Stomach (tissue), 9 donors: Measurements from ENCODE around the gene GPR62. TPM values are rescaled to one million over a fixed set of nuclear protein-coding genes. Genes with fewer than 3 reads are reported as not detected.

Experiments used
- DNase-seq, 2 donors: peaks; one replicate each; pipeline versions ENCODE4 v3.0.0 to v3.0.0-alpha.2; 2013 to 2019
- H3K27ac ChIP-seq, 5 donors: fragments of 200-600 bp in 4 of 5; sonication (generic) in 4 of 5; one replicate each; pipeline ENCODE4 v1.5.1; 2013 to 2019; ENCODE audit warnings: mild to moderate bottlenecking in 1 of 5, moderate library complexity in 1 of 5
- H3K27me3 ChIP-seq, 3 donors: fragments of 200-600 bp; sonication (generic); one replicate each; pipeline ENCODE4 v1.5.1; 2017 to 2019; ENCODE audit warnings: mixed run types in 1 of 3
- H3K36me3 ChIP-seq, 4 donors: fragments of 200-600 bp; sonication (generic); 1 replicate in 3 of 4; 2 replicates in 1 of 4; pipeline ENCODE4 v1.5.1; 2016 to 2019
- H3K4me1 ChIP-seq, 4 donors: fragments of 200-600 bp; sonication (generic); one replicate each; pipeline ENCODE4 v1.5.1; 2016 to 2019
- H3K4me3 ChIP-seq, 4 donors: fragments of 200-600 bp; sonication (generic) in 3 of 4; one replicate each; pipeline ENCODE4 v1.5.1; 2016 to 2019; ENCODE audit warnings: mild to moderate bottlenecking in 1 of 4
- H3K9me3 ChIP-seq, 4 donors: fragments of 200-600 bp; sonication (generic); one replicate each; pipeline ENCODE4 v1.5.1; 2016 to 2019
- CTCF ChIP-seq, 7 experiments: fragments of 450-650 bp in 4 of 7; fragments of 200-600 bp in 3 of 7; sonication (generic) in 3 of 7; IDR thresholded peaks; one replicate each; pipeline ENCODE4 v1.5.1; 2016 to 2019; ENCODE audit warnings: antibody characterized with exemption in 7 of 7, control low read depth in 2 of 7, mild to moderate bottlenecking in 1 of 7
- EP300 ChIP-seq: sonication (generic); formaldehyde crosslinking; IDR thresholded peaks from one replicate; pipeline ENCODE4 v1.6.1; 2017; ENCODE audit warnings: antibody characterized with exemption
- POLR2A ChIP-seq, 4 donors: fragments of 450-650 bp; IDR thresholded peaks; one replicate each; pipeline ENCODE4 v1.6.1; 2016; ENCODE audit warnings: antibody characterized with exemption in 4 of 4, control low read depth in 2 of 4, mild to moderate bottlenecking in 1 of 4, moderate library complexity in 1 of 4
- POLR2AphosphoS5 ChIP-seq, 3 donors: sonication (generic); formaldehyde crosslinking; IDR thresholded peaks; one replicate each; pipeline ENCODE4 v1.6.1; 2016; ENCODE audit warnings: antibody characterized with exemption in 3 of 3
- WGBS, 5 donors: extraction: QIAGEN DNeasy Blood & Tissue Kit in 3 of 5; methylation state at CpG; one replicate each; pipeline versions ENCODE4 v1.1.5 to v1.1.7; 2013 to 2018; 5-methylcytosine and 5-hydroxymethylcytosine counted together
- intact Hi-C: fragments of 100-400 bp; cut with DNase I; formaldehyde crosslinking; loops from one replicate; pipeline ENCODE4 v1.15.1; 2023; ENCODE audit warnings: low total_unique reads
- polyA plus RNA-seq, 3 donors: library from polyadenylated mRNA; stranded (reverse); fragments of 200-250 nt; gene quantifications; one replicate each; pipeline ENCODE4 v1.2.3, GENCODE V29; 2013
- small RNA-seq, 4 donors: library from RNA; depleted of rRNA; stranded (forward); fragments of <200 nt; gene quantifications; one replicate each; pipeline ENCODE3, GENCODE V24; 2016
- total RNA-seq, 5 donors: library from RNA; depleted of rRNA; stranded (reverse); fragments of >200 nt; gene quantifications; one replicate each; pipeline versions ENCODE4 v1.1.0 to v1.2.3, GENCODE V29; 2014 to 2016
- donor health status: healthy with polysubstance abuse.
- donor health status: Bipolar disorder and iron deficiency.
- donor health status: healthy.

The GPR62 gene
- total and polyA plus RNA-seq, 8 donors: 0.25 TPM; not detected in 7

GRCh38 chr3:52004906-52005395 is 49.8 kb downstream of the GPR62 start:
- Histone ChIP-seq H3K4me1 (peaks cover 20 to 24% (median 22%) of the 10 kb centered on the region in 4 donors), H3K36me3 (no peaks in the 10 kb centered on the region), H3K27ac (peak overlapping the region in 2 of 5 donors; percentile 36 to 49), H3K9me3 (no peaks in the 10 kb centered on the region), H3K27me3 (no peaks in the 10 kb centered on the region), H3K4me3 (no peak overlapping the region)
- DNase-seq: no peak
- 82 to 100% (median 93%) methylated on average over 2 to 4 of the region's 4 CpGs for WGBS, 5 donors
- no peak for TF ChIP-seq CTCF (IDR thresholded peaks at IDR 0.05)
- no peak for TF ChIP-seq EP300
- no peak for TF ChIP-seq POLR2AphosphoS5 (IDR thresholded peaks at IDR 0.05)
- TF ChIP-seq POLR2A (IDR thresholded peaks at IDR 0.05): no peak
- intact Hi-C loops: loop anchor here (5.0 kb wide), 2 partner anchors 117 to 137 kb away; no protein-coding TSS in a partner anchor

- Histone ChIP-seq H3K4me3 (no peak overlapping the region), H3K9me3 (no peaks in the 10 kb centered on the region), H3K27me3 (no peaks in the 10 kb centered on the region), H3K36me3 (no peaks in the 10 kb centered on the region), H3K27ac (peak overlapping the region in 3 of 5 donors; percentile 26 to 49 (median 36)), H3K4me1 (peaks cover 20 to 24% (median 22%) of the 10 kb centered on the region in 4 donors)
- DNase-seq: peak; percentile 52 to 88
- intact Hi-C loops: no loop called here
- 6 to 12% (median 9%) methylated on average over 14 to 15 of the region's 15 CpGs for WGBS, 5 donors
- TF ChIP-seq EP300: no peak
- TF ChIP-seq POLR2A (IDR thresholded peaks at IDR 0.05): no peak
- TF ChIP-seq CTCF (IDR thresholded peaks at IDR 0.05): no peak
- TF ChIP-seq POLR2AphosphoS5 (IDR thresholded peaks at IDR 0.05): peak in 1 of 3 donors; percentile 12
Observed at GRCh38 chr3:52005571-52005986, 50.4 kb downstream of the GPR62 start.

GRCh38 chr3:52006017-52006819 is 51.0 kb downstream of the GPR62 start:
- intact Hi-C loops: no loop called here

GRCh38 chr3:52006820-52007133 is 51.6 kb downstream of the GPR62 start:
- Histone ChIP-seq H3K27ac (no peak overlapping the region), H3K9me3 (no peaks in the 10 kb centered on the region), H3K27me3 (no peaks in the 10 kb centered on the region), H3K36me3 (no peaks in the 10 kb centered on the region), H3K4me3 (no peak overlapping the region), H3K4me1 (peaks cover 15 to 19% (median 16%) of the 10 kb centered on the region in 4 donors)
- TF ChIP-seq EP300 (no peak), CTCF (IDR thresholded peaks at IDR 0.05) (no peak), POLR2AphosphoS5 (IDR thresholded peaks at IDR 0.05) (no peak), POLR2A (IDR thresholded peaks at IDR 0.05) (no peak)
- intact Hi-C loops: no loop called here
- no peak for DNase-seq
- WGBS, 5 donors: 87 to 92% (median 88%) methylated on average over 5 to 6 of the region's 6 CpGs

More at GRCh38 chr3:52006017-52006819, 51.0 kb downstream of the GPR62 start:
- Histone ChIP-seq H3K27ac (peak overlapping the region in 3 of 5 donors; percentile 26 to 49 (median 36)), H3K4me3 (no peak overlapping the region), H3K36me3 (no peaks in the 10 kb centered on the region), H3K4me1 (peaks cover 20 to 24% (median 21%) of the 10 kb centered on the region in 4 donors), H3K9me3 (no peaks in the 10 kb centered on the region), H3K27me3 (no peaks in the 10 kb centered on the region)
- 50 to 69% (median 62%) methylated on average over 5 to 8 of the region's 8 CpGs for WGBS, 5 donors
- no peak for DNase-seq
- no peak for TF ChIP-seq CTCF (IDR thresholded peaks at IDR 0.05)
- no peak for TF ChIP-seq EP300
- TF ChIP-seq POLR2A (IDR thresholded peaks at IDR 0.05): no peak
- no peak for TF ChIP-seq POLR2AphosphoS5 (IDR thresholded peaks at IDR 0.05)

Small RNAs within 50 kb of the gene (small RNA-seq; reads per million reads assigned to genes)
- 0 reads per million in 4 donors for gene AC115284.1

Other genes with a start within 250 kb of the GPR62 start
- gene GRM2, start 248.3 kb upstream of the GPR62 start, total RNA-seq: under 1 TPM in 2 of 5 donors, not detected in 3; 0.37 to 0.58 TPM
- under 1 TPM in 2 of 3 donors, not detected in 1; 0.06 to 0.15 TPM for gene GRM2, start 248.3 kb upstream of the GPR62 start, polyA plus RNA-seq
- gene IQCF6, start 176.1 kb upstream of the GPR62 start, total RNA-seq: not detected
- not detected for gene IQCF6, start 176.1 kb upstream of the GPR62 start, polyA plus RNA-seq
- gene IQCF2, start 93.8 kb upstream of the GPR62 start, total RNA-seq: not detected
- not detected for gene IQCF2, start 93.8 kb upstream of the GPR62 start, polyA plus RNA-seq
- not detected for gene IQCF5, start 79.8 kb upstream of the GPR62 start, total RNA-seq
- gene IQCF5, start 79.8 kb upstream of the GPR62 start, polyA plus RNA-seq: not detected
- not detected for gene IQCF1, start 52.0 kb upstream of the GPR62 start, total RNA-seq
- not detected for gene IQCF1, start 52.0 kb upstream of the GPR62 start, polyA plus RNA-seq
- 10 to 100 TPM in 4 of 5 donors, 1 to 10 TPM in 1; 3.2 to 13.5 (median 11.7) TPM for gene RRP9, start 13.5 kb upstream of the GPR62 start, total RNA-seq
- 10 to 100 TPM; 15.0 to 21.0 (median 18.4) TPM for gene RRP9, start 13.5 kb upstream of the GPR62 start, polyA plus RNA-seq
- gene PARP3, start 13.0 kb upstream of the GPR62 start, total RNA-seq: 10 to 100 TPM; 14.3 to 39.7 (median 25.0) TPM
- gene PARP3, start 13.0 kb upstream of the GPR62 start, polyA plus RNA-seq: 10 to 100 TPM; 10.6 to 14.0 (median 10.7) TPM
- gene PCBP4, start 12.1 kb downstream of the GPR62 start, total RNA-seq: 100 to 1,000 TPM in 1 of 5 donors, 10 to 100 TPM in 4; 12.5 to 122 (median 25.1) TPM
- gene PCBP4, start 12.1 kb downstream of the GPR62 start, polyA plus RNA-seq: 10 to 100 TPM; 26.5 to 54.9 (median 33.5) TPM
- 10 to 100 TPM in 4 of 5 donors, 1 to 10 TPM in 1; 2.9 to 67.4 (median 28.4) TPM for gene ABHD14B, start 18.7 kb downstream of the GPR62 start, total RNA-seq
- gene ABHD14B, start 18.7 kb downstream of the GPR62 start, polyA plus RNA-seq: 10 to 100 TPM; 48.1 to 82.9 (median 57.3) TPM
- 10 to 100 TPM in 2 of 5 donors, 1 to 10 TPM in 1, not detected in 2; 7.0 to 17.0 (median 14.5) TPM for gene ABHD14A, start 19.7 kb downstream of the GPR62 start, total RNA-seq
- 10 to 100 TPM; 12.2 to 20.8 (median 16.3) TPM for gene ABHD14A, start 19.7 kb downstream of the GPR62 start, polyA plus RNA-seq
- gene ACY1, start 28.2 kb downstream of the GPR62 start, total RNA-seq: 10 to 100 TPM in 3 of 5 donors, 1 to 10 TPM in 1, not detected in 1; 8.0 to 42.6 (median 31.5) TPM
- gene ACY1, start 28.2 kb downstream of the GPR62 start, polyA plus RNA-seq: 10 to 100 TPM; 32.9 to 60.6 (median 41.9) TPM
- gene RPL29, start 40.5 kb downstream of the GPR62 start, total RNA-seq: 1,000 to 10,000 TPM in 1 of 5 donors, 100 to 1,000 TPM in 4; 144 to 1,657 (median 865) TPM
- gene RPL29, start 40.5 kb downstream of the GPR62 start, polyA plus RNA-seq: 1,000 to 10,000 TPM; 2,501 to 3,071 (median 2,933) TPM
- gene DUSP7, start 101.2 kb downstream of the GPR62 start, total RNA-seq: 10 to 100 TPM in 1 of 5 donors, 1 to 10 TPM in 3, under 1 TPM in 1; 0.58 to 23.7 (median 4.6) TPM
- 10 to 100 TPM in 1 of 3 donors, 1 to 10 TPM in 2; 4.9 to 11.2 (median 5.1) TPM for gene DUSP7, start 101.2 kb downstream of the GPR62 start, polyA plus RNA-seq
- 10 to 100 TPM in 1 of 5 donors, 1 to 10 TPM in 3, not detected in 1; 1.8 to 23.2 (median 3.5) TPM for gene POC1A, start 199.0 kb downstream of the GPR62 start, total RNA-seq
- 1 to 10 TPM; 3.0 to 4.4 (median 3.5) TPM for gene POC1A, start 199.0 kb downstream of the GPR62 start, polyA plus RNA-seq
- 10 to 100 TPM; 19.6 to 75.3 (median 33.4) TPM for gene ALAS1, start 242.8 kb downstream of the GPR62 start, total RNA-seq
- 10 to 100 TPM; 35.6 to 59.1 (median 42.7) TPM for gene ALAS1, start 242.8 kb downstream of the GPR62 start, polyA plus RNA-seq